ENCODE data around the gene ZPBP2.

GRCh38 chr17:39863244-39863917 lies 4.6 kb upstream of the ZPBP2 start:
- TF ChIP-seq EZH2 (IDR thresholded peaks at IDR 0.05) (no peak), POLR2AphosphoS5 (IDR thresholded peaks at IDR 0.05; ENCODE audit: borderline replicate concordance, low read depth, low read length) (no peak)
